Coronary artery (tissue), 2 donors: ENCODE measurements around the gene SETBP1.

ENCODE experiments used
- DNase-seq: peaks from one replicate; pipeline ENCODE4 v3.0.0-alpha.2; 2017; ENCODE audit warnings: low spot score
- H3K27ac ChIP-seq, 2 donors: fragments of 200-600 bp; sonication (generic); one replicate each; pipeline ENCODE4 v1.5.1; 2016 to 2019
- H3K4me3 ChIP-seq: fragments of 200-600 bp; sonication (generic); 2 replicates; pipeline ENCODE4 v1.5.1; 2016; ENCODE audit warnings: mild to moderate bottlenecking, moderate library complexity
- TF ChIP-seq, protein P1 (sequence below): fragments of 200-600 bp; sonication (generic); IDR thresholded peaks from one replicate; pipeline ENCODE4 v1.5.1; 2019; ENCODE audit warnings: antibody characterized with exemption

SETBP1 gene

DNA sequence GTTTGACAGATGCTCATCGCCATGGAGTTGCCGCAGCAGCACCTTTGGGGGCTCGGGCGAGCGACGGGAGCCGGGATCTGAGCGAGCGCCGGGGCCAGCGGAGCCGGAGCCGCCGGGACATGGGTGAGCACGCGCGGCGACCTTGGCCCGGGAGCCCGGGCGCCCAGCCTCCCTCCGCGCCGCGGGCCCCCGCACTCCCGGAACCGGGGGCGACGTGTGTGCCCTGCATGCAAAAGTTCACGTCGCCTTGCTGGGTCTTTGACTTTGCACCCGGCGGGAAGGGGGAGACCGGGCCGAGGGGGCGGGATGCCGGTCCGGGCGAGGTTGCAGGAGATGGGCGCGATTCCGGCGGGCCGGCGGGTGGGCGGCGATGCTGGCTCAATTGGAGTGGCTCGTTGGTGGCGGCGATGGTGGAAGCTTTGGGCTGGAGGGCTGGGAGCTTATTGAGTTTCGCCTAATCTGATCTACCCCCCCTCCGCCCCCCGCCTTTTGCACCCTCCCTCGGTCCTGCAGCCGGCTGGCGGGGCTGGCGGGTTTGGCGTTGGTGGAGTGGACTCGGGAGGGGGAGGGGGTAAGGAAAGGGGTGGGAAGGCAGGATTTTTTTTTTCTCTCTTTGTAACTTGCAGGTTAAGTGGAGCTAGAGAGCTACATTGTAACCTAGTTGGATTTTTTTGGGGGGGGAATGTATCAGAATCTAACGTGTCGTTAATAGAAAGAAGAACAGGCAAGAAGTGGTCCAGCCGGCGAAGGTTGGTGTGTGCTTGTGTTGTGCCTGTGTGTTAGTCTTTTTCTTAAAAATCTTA, at the start of gene SETBP1:
Gene SETBP1 (plus strand): TSS at position 616 of the 803 bp plus-strand sequence. CDS start 20,459 bp downstream, outside the sequence.
- peak; percentile 88 for DNase-seq
- H3K4me3 ChIP-seq, result peak within 1 kb of the TSS; percentile 92
- TF ChIP-seq, protein P1, sequence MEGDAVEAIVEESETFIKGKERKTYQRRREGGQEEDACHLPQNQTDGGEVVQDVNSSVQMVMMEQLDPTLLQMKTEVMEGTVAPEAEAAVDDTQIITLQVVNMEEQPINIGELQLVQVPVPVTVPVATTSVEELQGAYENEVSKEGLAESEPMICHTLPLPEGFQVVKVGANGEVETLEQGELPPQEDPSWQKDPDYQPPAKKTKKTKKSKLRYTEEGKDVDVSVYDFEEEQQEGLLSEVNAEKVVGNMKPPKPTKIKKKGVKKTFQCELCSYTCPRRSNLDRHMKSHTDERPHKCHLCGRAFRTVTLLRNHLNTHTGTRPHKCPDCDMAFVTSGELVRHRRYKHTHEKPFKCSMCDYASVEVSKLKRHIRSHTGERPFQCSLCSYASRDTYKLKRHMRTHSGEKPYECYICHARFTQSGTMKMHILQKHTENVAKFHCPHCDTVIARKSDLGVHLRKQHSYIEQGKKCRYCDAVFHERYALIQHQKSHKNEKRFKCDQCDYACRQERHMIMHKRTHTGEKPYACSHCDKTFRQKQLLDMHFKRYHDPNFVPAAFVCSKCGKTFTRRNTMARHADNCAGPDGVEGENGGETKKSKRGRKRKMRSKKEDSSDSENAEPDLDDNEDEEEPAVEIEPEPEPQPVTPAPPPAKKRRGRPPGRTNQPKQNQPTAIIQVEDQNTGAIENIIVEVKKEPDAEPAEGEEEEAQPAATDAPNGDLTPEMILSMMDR, result no peak
- peak within 1 kb of the TSS; percentile 90 to 96 for H3K27ac ChIP-seq

- TF ChIP-seq, protein P1, result no peak
- Histone ChIP-seq H3K4me3 (no peak overlapping the region), H3K27ac (no peak overlapping the region)
- no peak for DNase-seq
Measured at GRCh38 chr18:44632469-44633145, 48.1 kb upstream of the SETBP1 start.

DNA sequence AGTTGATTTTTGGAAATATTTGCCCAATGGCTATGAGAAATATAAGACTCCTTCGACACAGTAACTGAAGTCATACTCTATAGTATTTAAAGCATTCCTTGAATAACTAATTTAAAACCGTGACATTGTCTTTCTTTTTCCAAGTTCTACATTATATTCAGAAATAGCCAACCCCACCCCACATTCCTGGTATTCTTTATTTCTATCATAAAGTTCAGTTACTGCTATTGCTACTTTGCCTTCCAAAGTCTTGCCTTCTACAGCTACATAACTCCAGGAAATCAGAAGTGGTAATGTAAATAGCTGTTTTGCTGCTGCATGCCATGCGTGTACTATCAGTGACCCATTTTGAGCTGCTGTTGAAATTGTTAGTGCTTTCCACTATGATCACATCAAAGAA, 45.1 kb upstream of the SETBP1 start:
- no peak overlapping the region for H3K4me3 ChIP-seq
- no peak overlapping the region for H3K27ac ChIP-seq
- DNase-seq, result no peak
- TF ChIP-seq, protein P1, result no peak

DNA sequence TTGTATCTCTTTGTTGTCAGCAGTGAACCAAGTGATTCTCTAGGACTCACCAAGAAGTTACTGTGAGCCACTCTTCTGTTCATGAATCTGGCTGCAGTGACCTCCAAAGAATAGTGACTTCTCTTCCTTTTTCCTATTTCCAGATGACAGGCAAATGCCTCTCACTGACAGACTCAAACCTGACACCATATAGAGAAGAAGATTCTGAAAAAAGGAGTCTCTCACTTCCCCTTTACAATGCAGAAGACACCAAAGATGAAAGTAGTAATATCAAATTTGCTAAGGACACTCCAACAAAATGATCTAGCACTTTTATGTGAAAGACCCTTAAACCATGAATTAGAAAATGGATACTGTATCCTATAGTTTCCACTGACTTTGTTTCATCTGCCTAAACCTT, 44.4 kb upstream of the SETBP1 start:
- no peak for DNase-seq

DNA sequence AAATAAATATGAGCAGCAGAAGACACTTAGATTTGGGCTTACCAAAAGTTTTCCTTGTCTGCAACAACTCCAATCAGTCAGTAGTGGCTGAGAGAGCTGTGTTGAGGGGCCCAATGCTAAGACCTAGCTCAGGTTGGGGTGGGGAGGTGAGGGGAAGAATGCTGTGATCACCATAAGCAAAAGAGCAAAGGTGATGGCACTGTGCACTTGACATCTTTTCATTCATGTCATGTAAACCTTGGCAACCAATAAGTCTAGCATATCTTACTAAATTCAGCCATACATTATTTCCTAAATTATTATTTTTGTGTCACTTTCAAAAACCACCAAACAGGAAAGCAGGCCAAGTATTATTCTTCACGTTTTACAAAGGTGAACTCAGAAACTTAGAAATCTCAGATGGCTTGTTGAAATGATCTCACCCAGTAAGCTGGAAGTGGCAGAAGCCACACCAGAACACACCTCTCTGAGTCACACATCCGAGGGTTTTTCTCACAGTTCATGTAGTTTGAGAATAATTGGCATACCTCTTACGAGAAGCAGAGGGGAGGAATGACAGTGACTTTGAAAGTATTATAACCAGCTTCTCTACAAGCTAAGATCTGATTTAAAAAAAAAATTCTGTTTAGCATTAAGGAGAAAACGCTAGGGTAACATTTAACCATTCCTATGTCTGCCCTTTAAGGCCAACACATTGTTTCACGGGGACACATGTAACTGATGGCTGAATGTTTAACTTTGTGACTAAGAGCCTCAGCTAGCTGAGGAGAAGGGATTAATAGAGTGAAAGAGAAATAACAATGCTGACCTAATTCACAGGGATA, 43.3 kb upstream of the SETBP1 start:
- DNase-seq, result no peak
- Histone ChIP-seq H3K27ac (no peak overlapping the region), H3K4me3 (no peak overlapping the region)
- TF ChIP-seq, protein P1, result no peak

More for the DNA sequence above, 44.4 kb upstream of the SETBP1 start:
- Histone ChIP-seq H3K27ac (no peak overlapping the region), H3K4me3 (no peak overlapping the region)
- TF ChIP-seq, protein P1, result no peak

DNA sequence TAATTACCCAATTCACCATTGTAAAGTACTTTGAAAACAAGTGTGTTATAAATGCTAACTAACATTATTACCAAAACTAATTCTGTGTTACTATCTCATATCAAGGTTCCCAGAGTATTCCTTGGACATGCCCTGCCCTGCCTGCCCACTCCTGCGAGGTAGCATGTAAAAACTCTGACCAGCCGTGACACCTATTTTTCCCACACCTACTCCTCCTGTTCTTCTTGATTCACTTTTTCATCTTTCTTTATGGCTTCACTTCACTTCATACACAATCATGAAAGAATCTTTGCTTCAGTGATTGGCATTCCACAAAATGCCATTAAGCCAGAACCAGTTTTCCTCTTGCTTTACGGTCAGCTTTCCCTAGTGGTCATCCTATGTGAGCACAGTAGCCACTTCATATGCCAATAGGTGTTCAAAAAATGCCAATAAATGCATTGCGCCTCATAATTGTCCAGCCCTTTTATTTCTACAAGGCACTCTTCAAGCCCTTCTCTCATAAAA, 42.6 kb upstream of the SETBP1 start:
- DNase-seq, result no peak
- no peak overlapping the region for H3K27ac ChIP-seq
- TF ChIP-seq, protein P1, result no peak
- no peak overlapping the region for H3K4me3 ChIP-seq
